GM12875 (cell line): Measurements from ENCODE around the gene CST2.

Source experiments
- H3K4me3 ChIP-seq: one replicate; pipeline ENCODE4 v1.5.1; 2011; ENCODE audit warnings: low read depth, low read length, control low read depth
- TF ChIP-seq, protein P1 (sequence below): IDR thresholded peaks from 2 replicates; pipeline ENCODE4 v1.5.1; 2011; ENCODE audit warnings: low read depth, mild to moderate bottlenecking, control low read depth, inconsistent platforms, low read length, moderate library complexity, borderline replicate concordance; ENCODE audit not compliant: insufficient read depth

CST2 gene

GRCh38 chr20:23776067-23776771 lies 50.3 kb downstream of the CST2 start:
- H3K4me3 ChIP-seq: no peak overlapping the region
- TF ChIP-seq, protein P1, sequence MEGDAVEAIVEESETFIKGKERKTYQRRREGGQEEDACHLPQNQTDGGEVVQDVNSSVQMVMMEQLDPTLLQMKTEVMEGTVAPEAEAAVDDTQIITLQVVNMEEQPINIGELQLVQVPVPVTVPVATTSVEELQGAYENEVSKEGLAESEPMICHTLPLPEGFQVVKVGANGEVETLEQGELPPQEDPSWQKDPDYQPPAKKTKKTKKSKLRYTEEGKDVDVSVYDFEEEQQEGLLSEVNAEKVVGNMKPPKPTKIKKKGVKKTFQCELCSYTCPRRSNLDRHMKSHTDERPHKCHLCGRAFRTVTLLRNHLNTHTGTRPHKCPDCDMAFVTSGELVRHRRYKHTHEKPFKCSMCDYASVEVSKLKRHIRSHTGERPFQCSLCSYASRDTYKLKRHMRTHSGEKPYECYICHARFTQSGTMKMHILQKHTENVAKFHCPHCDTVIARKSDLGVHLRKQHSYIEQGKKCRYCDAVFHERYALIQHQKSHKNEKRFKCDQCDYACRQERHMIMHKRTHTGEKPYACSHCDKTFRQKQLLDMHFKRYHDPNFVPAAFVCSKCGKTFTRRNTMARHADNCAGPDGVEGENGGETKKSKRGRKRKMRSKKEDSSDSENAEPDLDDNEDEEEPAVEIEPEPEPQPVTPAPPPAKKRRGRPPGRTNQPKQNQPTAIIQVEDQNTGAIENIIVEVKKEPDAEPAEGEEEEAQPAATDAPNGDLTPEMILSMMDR: no peak

DNA sequence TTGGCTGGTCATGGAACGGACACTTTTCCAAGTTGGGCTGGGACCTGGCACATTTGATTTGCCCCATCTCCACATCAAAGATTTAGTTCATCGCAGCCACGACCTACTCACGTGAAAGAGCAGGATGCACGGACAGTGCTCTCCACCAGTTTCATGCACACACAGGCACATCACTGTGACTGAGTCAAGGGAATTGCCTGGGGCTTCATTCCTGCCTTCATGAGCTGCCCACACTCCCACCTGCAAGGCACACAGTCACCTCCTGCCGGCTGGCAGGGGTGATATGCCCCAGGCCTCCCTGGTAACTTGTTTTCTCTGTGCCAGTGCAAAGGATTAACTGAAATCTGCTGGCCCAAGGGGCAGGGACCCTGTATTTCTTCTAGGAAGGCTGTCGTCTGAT lies 52.4 kb downstream of the CST2 start:
- TF ChIP-seq, protein P1: no peak
- no peak overlapping the region for H3K4me3 ChIP-seq
